Measurements from ENCODE around the gene HSP90AB1.

HSP90AB1 gene

GRCh38 chr6:44301782-44302564, 55.1 kb downstream of the HSP90AB1 start:
- Histone ChIP-seq H3K9me3 (ENCODE audit: control insufficient read depth, insufficient read depth, low read length) (no peaks in the 10 kb centered on the region), H4K20me1 (ENCODE audit: control insufficient read depth, insufficient read depth, low read depth, low read length) (no peaks in the 10 kb centered on the region), H3K27me3 (ENCODE audit: control insufficient read depth, low read length) (peaks cover 15% of the 10 kb centered on the region), H3K4me3 (ENCODE audit: low read length) (no peak overlapping the region), H3K27ac (ENCODE audit: low read depth, low read length) (no peak overlapping the region), H3K4me1 (ENCODE audit: control insufficient read depth, low read length) (no peaks in the 10 kb centered on the region), H3K9me2 (replicated peaks; ENCODE audit: control insufficient read depth, low read length) (no peaks in the 10 kb centered on the region), H3K4me2 (ENCODE audit: low read length) (no peak overlapping the region), H3K79me2 (ENCODE audit: control insufficient read depth, low read length) (no peaks in the 10 kb centered on the region), H3F3A (ENCODE audit: control insufficient read depth, insufficient read depth) (no peaks in the 10 kb centered on the region), H3K36me3 (ENCODE audit: control insufficient read depth, low read length) (peaks cover 56% of the 10 kb centered on the region)
- TF ChIP-seq CTCF (IDR thresholded peaks at IDR 0.05; ENCODE audit: low read depth, low read length, poor library complexity, severe bottlenecking) (no peak), EZH2phosphoT487 (IDR thresholded peaks at IDR 0.05; ENCODE audit: borderline replicate concordance, low read length) (no peak)

GRCh38 chr6:44302856-44303255, 56.0 kb downstream of the HSP90AB1 start:
- no peaks in the 10 kb centered on the region for H3F3A ChIP-seq (ENCODE audit: control insufficient read depth, insufficient read depth)
- H3K27me3 ChIP-seq (ENCODE audit: control insufficient read depth, low read length) = peaks cover 6% of the 10 kb centered on the region
- H3K79me2 ChIP-seq (ENCODE audit: control insufficient read depth, low read length) = no peaks in the 10 kb centered on the region
- no peaks in the 10 kb centered on the region for H3K9me2 ChIP-seq (replicated peaks; ENCODE audit: control insufficient read depth, low read length)
- no peaks in the 10 kb centered on the region for H3K4me1 ChIP-seq (ENCODE audit: control insufficient read depth, low read length)
- peaks cover 58% of the 10 kb centered on the region for H3K36me3 ChIP-seq (ENCODE audit: control insufficient read depth, low read length)
- no peaks in the 10 kb centered on the region for H4K20me1 ChIP-seq (ENCODE audit: control insufficient read depth, insufficient read depth, low read depth, low read length)
- no peak overlapping the region for H3K27ac ChIP-seq (ENCODE audit: low read depth, low read length)
- H3K9me3 ChIP-seq (ENCODE audit: control insufficient read depth, insufficient read depth, low read length) = no peaks in the 10 kb centered on the region
- no peak overlapping the region for H3K4me3 ChIP-seq (ENCODE audit: low read length)
- H3K4me2 ChIP-seq (ENCODE audit: low read length) = no peak overlapping the region
- TF ChIP-seq EZH2phosphoT487 (IDR thresholded peaks at IDR 0.05; ENCODE audit: borderline replicate concordance, low read length) (no peak), CTCF (IDR thresholded peaks at IDR 0.05; ENCODE audit: low read depth, low read length, poor library complexity, severe bottlenecking) (no peak)
